HG02938 (cell line): Measurements from ENCODE around the gene CLDN14.

Experiments used
- ATAC-seq: cut with Tn5 transposase; IDR thresholded peaks from one replicate; pipeline ENCODE4 v1.9.1; 2021; ENCODE audit warnings: mild to moderate bottlenecking, moderate library complexity; ENCODE audit not compliant: unreplicated experiment

CLDN14 gene

DNA sequence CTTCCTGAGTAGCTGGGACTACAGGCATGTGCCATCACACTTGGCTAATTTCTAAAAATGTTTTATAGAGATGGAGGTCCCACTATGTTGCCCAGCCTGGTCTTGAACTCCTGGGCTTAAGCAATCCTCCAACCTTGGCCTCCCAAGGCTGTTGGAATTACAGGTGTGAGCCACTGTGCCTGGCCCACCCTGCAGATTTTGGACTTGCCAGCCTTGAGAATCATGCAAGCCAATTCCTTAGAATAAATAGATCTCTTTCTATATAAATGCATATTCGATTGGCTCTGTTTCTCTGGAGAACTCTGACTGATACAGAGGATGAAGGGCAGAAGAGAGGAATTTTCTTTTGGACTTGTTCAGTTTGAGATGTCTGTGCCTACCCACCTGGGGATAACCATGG, 6.7 kb downstream of the CLDN14 start:
- no peak for ATAC-seq

DNA sequence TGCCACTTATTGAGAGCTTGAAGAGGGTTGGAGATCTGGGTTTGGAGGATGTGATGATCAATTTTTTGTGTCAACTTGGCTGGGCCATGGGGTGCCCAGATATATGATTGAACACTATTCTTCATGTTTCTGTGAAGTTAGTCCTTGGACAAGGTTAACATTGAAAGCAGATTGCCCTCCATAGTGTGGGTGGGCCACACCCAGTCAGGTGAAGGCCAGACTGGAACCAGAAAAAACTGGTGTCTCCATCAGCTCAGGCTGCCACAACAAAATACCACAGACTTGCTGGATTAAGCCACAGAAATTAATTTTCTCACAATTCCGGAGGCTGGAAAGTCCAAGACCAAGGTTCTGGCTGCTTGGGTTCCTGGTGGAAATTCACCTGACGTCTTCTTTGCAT, 7.5 kb downstream of the CLDN14 start:
- ATAC-seq = no peak

DNA sequence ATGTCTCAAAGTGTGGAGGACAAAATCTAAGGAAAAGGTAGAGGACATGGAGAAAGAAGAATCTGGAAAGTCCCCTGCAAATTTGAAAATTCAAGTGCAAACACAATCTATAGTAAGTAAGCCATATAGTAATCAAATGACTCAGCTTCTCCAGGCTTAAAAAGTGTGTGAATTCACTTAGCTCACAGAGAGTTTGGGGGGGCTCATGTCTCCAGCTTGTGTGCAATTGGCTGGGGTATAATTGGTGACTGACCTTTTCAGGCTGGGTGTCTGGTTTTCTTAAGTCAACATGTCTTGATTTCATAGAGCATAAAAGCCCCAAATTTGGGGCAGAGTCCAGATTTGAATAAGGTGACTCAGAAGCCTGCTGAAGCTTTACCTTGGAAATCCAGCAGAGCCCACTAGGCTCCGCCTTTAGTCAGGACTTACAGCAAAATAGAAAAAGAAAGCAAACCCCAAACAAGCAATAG, 8.6 kb downstream of the CLDN14 start:
- ATAC-seq = no peak

DNA sequence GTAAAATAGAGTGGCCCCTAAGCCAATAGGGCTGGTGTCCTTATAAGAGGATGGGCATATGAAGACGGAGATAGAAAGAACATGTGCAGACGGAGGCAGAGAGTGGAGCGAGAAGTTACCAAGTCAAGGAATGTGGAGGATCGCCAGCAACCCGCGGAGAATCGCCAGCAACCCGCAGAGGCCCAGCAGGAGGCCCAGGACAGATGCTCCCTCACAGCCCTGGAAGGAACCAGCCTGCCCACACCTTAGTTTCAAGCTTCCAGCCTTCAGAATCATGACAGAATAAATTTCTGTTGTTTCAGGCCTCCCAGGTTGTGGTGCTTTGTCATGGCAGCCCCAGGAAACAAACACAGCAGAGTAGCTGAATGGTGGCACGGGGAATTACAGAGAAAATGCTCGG, 9.6 kb downstream of the CLDN14 start:
- ATAC-seq = no peak

DNA sequence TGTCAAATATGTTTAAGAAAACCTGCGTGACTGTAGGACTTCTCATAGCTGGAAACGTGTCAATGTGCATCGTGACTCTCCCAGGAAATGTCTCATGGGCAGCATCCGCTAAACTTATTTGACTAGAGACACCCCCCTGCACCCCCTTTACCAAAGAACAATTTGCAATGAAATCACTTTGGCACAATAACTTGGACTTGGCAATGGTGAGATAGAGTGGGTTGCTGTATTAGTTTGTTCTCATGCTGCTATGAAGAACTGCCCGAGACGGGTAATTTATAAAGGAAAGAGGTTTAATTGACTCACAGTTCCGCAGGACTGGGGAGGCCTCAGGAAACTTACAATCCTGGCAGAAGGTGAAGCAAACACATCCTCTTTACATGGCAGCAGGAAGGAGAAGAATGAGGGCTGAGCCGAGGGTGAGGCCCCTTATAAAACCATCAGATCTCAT, 13.8 kb downstream of the CLDN14 start:
- ATAC-seq = no peak

DNA sequence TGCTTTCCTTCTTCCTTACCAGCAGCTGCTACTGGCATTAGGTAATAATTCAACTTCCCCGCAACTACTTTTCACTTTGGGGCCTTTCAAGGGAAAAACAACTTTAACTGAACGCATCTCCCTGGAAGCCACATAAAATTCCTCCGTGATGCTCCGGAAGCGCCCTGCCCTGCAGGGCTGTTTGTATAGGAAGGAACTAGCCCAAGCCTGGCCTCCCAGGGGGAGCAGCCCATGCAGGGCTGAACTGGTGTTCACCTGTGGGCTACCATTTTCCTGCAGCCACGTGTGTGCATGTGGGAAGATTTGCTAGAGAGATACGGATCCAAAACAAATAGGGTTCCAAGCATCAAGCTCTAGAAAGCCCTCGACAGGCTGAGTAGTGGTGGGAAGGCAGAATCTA, 14.4 kb downstream of the CLDN14 start:
- ATAC-seq = no peak

DNA sequence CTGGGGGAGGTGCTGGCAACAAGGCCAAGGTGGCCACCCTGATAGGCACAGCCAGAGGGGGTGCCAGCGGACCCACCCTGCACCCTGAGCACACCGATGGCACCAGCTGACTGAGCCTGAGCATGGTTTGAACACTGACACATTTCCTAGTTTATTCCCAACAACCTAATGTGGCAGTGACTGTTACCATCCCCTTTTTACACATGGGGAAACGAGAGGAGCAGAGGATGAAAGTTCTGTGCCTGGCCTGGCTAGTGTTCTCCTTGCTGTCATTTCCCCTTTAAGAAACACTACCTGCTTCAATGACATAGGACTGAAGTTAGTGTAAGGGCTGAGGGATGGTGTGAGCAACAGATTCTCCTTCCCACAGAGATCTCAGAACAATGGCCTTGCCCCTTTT, 15.3 kb downstream of the CLDN14 start:
- ATAC-seq = no peak

DNA sequence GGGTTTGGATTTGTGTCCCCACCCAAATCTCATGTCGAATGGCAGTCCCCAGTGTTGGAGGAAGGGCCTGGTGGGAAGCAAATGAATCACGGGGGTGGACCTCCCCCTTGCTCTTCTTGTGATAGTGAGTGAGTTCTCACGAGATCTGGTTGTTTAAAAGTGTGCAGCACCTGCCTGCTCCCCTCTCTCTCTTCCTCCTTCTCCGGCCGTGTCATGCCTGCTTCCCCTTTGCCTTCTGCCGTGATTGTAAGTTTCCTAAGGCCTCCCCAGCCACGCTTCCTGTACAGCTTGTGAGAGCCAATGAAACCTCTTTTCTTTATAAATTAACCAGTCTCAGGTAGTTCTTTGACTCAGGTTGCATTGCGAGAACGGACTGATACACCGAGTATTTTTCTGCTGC, 15.9 kb downstream of the CLDN14 start:
- ATAC-seq = no peak

DNA sequence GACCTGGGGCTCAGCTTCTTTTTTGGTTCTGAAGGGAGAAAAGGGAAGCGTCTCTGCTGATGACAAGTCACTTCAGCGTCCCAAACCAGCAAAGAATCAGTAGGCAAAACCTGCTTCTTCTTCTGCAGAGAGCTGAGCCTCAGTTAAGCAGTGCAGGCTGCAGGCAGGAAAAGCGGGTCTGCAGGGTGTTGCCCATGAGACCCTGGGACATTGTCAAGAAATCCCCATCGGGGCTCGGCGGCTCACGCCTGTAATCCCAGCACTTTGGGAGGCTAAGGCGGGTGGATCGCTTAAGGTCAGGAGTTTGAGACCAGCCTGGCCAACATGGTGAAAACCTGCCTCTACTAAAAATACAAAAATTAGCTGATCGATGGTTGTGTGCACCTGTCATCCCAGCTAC, 16.7 kb downstream of the CLDN14 start:
- no peak for ATAC-seq

DNA sequence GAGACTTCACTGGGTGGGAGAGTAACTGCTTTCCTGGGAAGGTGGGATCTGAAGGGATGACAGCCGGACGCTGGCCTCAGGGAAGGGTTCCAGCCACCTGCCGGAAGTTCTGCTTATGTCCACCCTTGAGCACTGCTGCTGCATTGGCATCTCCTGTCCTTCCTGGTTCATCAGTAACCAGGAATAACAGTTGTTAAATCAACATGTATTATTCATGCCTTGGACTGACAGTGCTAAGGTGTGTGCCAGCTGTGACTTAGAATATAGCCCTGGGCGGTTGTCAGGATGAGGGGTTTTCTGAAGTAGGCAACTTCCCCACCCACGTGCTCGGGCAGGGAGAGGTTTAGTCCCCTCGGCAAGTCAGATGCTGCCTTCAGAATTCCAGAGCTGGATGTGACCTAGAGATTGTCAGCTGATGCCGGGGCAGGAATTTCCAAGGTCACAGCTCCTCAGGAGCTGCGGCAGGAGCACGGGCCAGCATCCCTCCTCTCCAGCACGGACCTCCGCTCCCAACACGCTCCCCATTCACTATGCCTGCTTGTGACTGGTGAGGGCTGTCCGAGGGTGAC, 17.9 kb downstream of the CLDN14 start:
- ATAC-seq = no peak

DNA sequence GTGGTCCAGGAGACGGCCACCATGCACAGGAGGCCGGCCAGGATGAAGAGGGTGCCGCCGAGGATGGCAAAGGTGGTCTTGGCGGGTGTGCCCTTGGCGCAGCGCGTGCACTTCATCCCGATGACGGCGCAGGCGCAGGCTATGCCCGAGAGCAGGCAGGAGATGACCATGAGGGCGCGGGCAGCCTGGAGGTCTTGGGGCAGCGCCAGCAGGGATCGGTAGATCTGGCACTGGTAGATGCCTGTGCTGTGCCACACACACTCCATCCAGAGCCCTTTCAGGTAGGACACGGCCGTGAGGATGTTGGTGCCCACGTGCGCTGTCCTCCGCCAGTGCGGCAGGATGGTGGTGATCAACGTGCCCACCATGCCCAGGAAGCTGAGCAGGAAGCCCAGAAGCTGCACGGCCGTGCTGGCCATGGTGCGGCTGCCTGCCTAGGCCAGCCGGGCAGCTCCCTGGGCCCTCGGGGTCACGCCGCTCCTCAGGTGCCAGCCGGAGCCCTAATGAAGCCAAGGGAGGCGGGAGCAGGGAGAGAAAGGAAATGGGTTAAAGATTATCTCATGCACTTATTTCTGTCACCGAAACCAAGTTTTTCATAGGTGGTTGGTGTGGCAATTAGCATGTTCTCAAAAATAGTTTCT, 18.5 kb downstream of the CLDN14 start:
- ATAC-seq = no peak

DNA sequence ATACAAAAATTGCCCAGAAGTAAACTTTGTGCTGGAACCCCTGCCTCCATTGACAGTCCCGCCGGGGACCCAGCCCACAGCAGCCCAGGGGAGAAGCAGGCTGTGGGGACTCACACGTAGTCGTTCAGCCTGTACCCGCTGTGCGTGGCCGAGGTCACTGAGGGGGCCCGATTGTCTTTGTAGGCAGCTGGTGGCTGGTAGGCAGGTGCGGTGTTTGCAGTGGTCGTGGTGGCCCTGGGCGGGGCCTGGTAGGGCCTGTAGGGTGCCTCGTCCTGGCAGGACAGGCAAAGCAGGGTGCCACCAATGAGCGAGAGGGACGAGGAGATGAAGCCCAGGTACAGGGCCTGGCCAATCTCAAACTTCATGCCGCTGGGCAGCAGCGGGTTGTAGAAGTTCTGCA, 19.1 kb downstream of the CLDN14 start:
- ATAC-seq = no peak

DNA sequence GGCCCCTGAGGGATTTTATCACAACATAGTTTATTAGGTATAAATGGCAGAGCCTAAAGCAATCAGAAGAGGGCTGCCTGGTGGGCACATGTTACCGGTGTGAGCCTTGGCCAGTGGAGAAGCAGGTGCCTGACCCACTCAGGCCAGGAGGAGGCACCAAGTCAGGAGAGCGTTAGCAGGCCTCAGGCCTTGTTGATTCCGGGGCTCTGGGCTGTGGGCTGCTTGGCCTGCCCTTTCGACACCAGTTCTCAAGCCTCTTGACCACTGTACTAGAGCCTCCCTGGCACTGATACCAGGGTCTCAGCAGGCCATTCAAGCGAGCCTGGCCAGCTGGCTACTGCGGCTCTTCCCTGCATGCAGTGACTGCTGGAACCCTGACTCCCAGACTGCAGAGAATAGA, 20.8 kb downstream of the CLDN14 start:
- ATAC-seq = no peak

DNA sequence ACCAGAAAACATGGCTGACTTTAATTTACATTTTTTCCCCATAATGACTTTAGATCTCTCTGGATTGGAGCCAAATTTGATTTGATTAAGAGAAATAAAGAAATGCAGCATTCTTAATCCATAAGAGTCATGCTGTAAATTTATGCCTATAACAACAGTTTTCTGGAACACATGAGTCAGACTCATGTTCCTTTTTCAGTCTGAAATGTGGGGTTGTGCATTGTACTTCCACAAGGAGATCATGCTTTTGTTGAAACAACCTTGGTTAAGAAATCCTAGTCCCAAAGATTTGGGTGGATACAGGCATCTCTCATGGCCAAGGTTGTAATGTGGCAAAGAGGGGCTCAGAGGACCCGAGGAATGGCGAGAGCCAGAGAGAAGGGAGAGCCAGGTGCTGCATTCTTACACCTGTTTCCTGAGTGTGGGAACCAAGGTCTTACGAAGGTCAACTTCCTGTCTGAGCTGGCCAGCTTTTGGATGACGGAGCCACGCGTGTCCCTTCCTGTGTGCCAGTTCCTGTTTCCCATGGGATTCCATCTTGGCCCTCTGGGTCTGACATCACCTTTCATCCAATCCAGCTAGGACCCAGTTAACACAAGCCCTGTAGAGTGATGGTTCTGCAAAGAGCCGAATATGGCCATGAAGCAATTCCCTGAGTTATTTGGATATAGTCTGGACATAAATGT, 23.1 kb downstream of the CLDN14 start:
- no peak for ATAC-seq

DNA sequence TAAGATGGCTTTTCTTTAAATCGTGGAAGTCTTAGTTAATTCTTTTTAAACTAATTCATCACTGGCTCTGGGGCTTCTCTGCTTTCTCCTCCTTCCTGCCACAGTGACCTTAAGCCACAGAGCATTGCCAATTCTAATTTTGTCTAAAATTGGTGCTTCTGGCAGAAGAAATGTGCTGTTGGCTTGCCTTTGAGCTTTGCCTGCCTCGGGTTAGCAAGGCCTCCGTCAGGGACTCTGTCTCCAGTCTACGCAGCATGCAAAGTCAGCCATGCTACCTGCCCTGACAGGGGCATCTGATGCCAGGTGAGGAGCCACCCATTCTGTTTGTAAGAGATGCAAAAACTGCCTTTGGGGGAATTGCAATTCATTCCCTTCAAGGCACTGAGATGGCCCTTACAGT, 25.2 kb downstream of the CLDN14 start:
- no peak for ATAC-seq

DNA sequence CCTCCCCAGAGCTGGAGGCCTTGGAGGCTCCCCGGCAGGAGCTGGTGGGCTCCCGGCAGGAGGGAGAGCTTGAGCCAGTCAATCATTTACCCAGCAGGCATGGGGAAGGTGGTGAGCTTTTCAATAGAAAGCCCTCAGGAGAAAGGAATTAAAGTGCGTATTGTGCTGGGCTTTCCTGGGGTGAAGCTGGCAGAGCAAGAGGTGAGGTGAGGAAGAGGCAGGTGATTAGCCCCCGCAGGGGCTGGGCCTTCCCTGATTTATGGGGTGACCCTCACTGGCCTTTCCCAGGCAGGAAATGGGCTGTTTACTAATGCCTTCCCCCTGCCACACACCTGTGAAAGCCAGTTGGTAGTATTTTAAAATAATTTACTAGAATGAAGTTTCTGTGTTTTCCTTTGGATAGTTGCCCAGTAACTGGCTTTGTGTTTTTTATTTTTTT, 25.8 kb downstream of the CLDN14 start:
- ATAC-seq = no peak

DNA sequence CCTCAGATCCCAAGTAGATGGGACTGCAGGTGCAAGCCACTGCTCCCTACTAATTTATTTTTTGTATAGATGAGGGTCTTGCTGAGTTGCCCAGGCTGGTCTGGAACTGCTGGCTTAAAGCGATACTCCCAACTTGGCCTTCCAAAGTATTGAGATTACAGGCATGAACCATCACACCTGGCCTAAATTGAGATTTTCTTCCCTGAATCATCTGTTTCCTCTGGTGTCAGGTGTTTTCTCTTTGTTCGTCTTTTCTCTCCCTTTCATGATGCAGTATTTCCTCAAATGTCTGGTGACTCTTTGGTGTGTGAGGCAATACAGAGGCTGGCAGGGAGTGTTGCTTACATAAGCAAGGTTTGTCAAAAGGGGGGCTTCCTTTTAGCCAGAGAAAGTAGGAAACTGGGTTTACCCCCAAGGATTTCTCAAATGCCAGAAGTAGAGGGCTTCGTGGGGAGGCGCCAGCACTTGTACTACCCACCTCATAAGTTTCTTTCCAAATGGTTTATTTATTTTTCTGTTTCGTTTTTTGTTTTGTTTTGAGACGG, 27.6 kb downstream of the CLDN14 start:
- no peak for ATAC-seq

DNA sequence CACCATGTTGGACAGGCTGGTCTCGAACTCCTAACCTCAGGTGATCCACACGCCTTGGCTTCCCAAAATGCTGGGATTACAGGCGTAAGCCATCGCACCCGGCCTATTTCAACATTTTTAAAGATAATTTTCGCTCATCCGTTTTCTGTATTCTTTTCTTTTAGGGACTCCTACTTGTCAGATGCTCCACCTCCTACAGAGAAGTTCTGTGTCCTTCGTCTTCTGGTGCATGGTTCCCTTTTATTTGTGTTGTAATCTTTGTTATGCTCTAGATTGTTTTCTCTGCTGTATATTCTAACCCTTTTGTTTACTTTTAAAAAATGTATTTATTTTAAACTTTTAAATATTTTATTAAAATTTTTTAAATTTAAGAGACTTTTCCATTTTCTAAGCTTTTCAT, 28.4 kb downstream of the CLDN14 start:
- no peak for ATAC-seq

DNA sequence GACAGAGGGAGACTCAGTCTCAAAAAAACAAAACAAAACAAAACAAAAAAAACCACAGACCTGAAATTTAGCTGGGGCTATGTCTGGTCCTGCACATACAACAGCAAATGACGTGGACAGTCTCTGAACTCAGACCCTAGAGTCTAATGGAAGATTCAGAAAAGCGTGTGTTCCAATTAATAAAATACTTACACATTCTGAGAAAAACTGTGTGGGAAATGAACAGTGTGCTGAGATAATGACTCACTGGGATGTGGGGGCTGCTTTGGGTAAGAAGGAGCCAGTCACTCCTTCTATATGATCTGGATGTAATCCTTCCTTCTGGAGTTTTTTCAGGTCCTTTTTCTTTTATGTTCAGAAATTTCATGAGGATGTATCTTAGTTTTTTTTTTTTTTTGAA, 29.4 kb downstream of the CLDN14 start:
- ATAC-seq = no peak

DNA sequence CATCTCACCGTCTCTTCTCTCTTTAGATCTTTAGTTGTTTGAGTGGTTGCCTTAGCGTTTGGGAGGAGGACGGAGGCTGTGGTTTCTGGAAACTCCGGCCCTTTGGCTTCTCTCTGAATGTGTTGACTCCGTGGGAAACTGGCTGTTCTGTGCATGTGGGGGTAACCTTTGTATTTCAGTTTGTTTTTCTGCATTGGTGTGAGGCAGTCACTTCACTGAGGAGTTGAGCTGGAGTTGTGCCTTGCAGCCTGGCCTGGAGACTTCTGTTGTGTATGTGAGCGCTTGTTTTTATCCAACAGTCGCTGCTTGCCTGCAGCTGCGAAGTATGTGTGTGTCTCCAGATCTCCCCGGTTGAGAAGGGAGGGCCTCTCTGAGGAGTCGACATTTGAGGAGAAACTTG, 33.6 kb downstream of the CLDN14 start:
- no peak for ATAC-seq

DNA sequence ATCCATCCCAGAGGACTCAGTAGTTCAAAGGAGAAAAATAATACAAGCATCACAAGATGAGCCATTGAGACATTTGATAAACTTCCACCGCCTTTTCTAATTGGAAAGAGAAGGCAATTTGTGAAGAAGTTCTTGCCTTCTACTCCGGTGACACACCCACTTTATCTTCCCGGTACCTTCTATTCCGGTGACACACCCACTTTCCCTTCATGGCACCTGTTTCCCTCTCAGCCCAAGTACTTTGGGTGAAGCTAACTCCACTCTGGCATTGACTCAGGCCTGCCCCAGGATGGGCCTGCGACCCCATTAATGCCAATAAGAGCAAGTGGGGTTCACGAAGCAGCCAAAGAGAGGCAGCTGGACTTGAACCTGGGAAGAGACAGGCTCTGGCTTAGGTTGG, 38.2 kb downstream of the CLDN14 start:
- no peak for ATAC-seq

DNA sequence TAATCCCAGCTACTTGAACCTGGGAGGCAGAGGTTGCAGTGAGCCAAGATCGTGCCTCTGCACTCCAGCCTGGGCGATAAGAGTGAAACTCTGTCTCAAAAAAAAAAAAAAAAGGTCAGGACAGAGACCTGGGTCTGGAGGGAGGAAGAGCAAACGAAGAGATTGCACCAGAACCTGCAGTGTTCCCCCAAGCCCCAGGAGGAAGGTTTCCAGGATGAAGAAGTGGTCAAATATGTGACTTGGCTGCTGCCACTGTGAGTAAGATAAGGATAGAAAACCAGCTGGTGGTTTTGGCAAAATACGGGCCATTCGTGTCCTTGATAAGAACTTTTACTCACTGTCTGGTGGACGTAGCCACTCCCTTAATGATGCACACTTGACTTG, 42.2 kb downstream of the CLDN14 start:
- no peak for ATAC-seq
